CD14-positive monocyte (primary cell): ENCODE measurements around the gene TREM2. TPM values are rescaled to one million over a fixed set of nuclear protein-coding genes. Genes with fewer than 3 reads are reported as not detected.
A peak's percentile ranks its signal among the peaks of the same experiment; 100 is the strongest.

Experiments used
- DNase-seq, 3 donors: peaks; one replicate each; pipeline ENCODE4 v3.0.0-alpha.2; 2011 to 2022
- H2AFZ ChIP-seq: 2 replicates; pipeline ENCODE4 v1.6.0; 2012; ENCODE audit warnings: mild to moderate bottlenecking, low read depth, low read length, inconsistent platforms; ENCODE audit not compliant: insufficient read depth, poor library complexity, severe bottlenecking
- H3K27ac ChIP-seq, 2 donors: 1 replicate in 1 of 2; 2 replicates in 1 of 2; pipeline ENCODE4 v1.5.1; 2012 to 2013; ENCODE audit warnings: low read length in 2 of 2, control low read depth in 1 of 2, inconsistent platforms in 1 of 2, low read depth in 1 of 2, mild to moderate bottlenecking in 1 of 2
- H3K27me3 ChIP-seq, 2 donors: one replicate each; pipeline versions ENCODE4 v1.6.0 to v1.6.1; 2011 to 2013; ENCODE audit warnings: low read length in 2 of 2; ENCODE audit not compliant: control insufficient read depth in 2 of 2, insufficient read depth in 2 of 2
- H3K36me3 ChIP-seq, 2 donors: replicated peaks in 1 of 2; 1 replicate in 1 of 2; 2 replicates in 1 of 2; pipeline versions ENCODE4 v1.5.1 to v1.6.1; 2012 to 2013; ENCODE audit warnings: low read length in 2 of 2, control low read depth in 1 of 2, inconsistent platforms in 1 of 2, mild to moderate bottlenecking in 1 of 2; ENCODE audit not compliant: insufficient read depth in 2 of 2, control insufficient read depth in 1 of 2
- H3K4me1 ChIP-seq, 2 donors: 1 replicate in 1 of 2; 2 replicates in 1 of 2; pipeline versions ENCODE4 v1.5.1 to v1.6.1; 2012 to 2013; ENCODE audit warnings: low read length in 2 of 2, control low read depth in 1 of 2, inconsistent platforms in 1 of 2, mild to moderate bottlenecking in 1 of 2, moderate library complexity in 1 of 2; ENCODE audit not compliant: insufficient read depth in 2 of 2, control insufficient read depth in 1 of 2
- H3K4me2 ChIP-seq: replicated peaks from 2 replicates; pipeline ENCODE3; 2012; ENCODE audit warnings: low read length, moderate library complexity, mild to moderate bottlenecking; ENCODE audit not compliant: poor library complexity, severe bottlenecking; ENCODE audit errors: extremely low read depth
- H3K4me3 ChIP-seq, 3 experiments: fragments of 200-600 bp in 1 of 3; sonication (generic) in 1 of 3; replicated peaks in 1 of 3; 1 replicate in 2 of 3; 2 replicates in 1 of 3; pipeline ENCODE4 v1.5.1; 2011 to 2013; ENCODE audit warnings: low read length in 3 of 3, mild to moderate bottlenecking in 3 of 3, control low read depth in 2 of 3, low read depth in 2 of 3, inconsistent platforms in 1 of 3, moderate library complexity in 1 of 3
- H3K79me2 ChIP-seq: 2 replicates; pipeline ENCODE4 v1.6.0; 2012; ENCODE audit warnings: mild to moderate bottlenecking, control low read depth, inconsistent platforms, low read length, moderate library complexity; ENCODE audit not compliant: insufficient read depth
- H3K9ac ChIP-seq: 2 replicates; pipeline ENCODE4 v1.6.0; 2017; ENCODE audit warnings: low read length, mild to moderate bottlenecking; ENCODE audit not compliant: insufficient read depth, poor library complexity, severe bottlenecking
- H3K9me3 ChIP-seq, 2 donors: replicated peaks in 1 of 2; 1 replicate in 1 of 2; 2 replicates in 1 of 2; pipeline versions ENCODE4 v1.5.1 to v1.6.1; 2012 to 2013; ENCODE audit warnings: low read length in 2 of 2, control low read depth in 1 of 2; ENCODE audit not compliant: control insufficient read depth in 1 of 2, insufficient read depth in 1 of 2
- H4K20me1 ChIP-seq: 2 replicates; pipeline ENCODE4 v1.6.0; 2012; ENCODE audit warnings: mild to moderate bottlenecking, low read length, control low read depth, moderate library complexity; ENCODE audit not compliant: insufficient read depth
- H3K27ac Mint-ChIP-seq, 7 donors: one replicate each; pipeline ENCODE4 v1.8.0; 2020; ENCODE audit warnings: mild to moderate bottlenecking in 7 of 7, mixed read lengths in 7 of 7, moderate library complexity in 6 of 7, inconsistent platforms in 2 of 7
- H3K27me3 Mint-ChIP-seq, 3 donors: one replicate each; pipeline ENCODE4 v1.8.0; 2021 to 2022; ENCODE audit warnings: low read depth in 3 of 3, mild to moderate bottlenecking in 3 of 3, mixed read lengths in 3 of 3, moderate library complexity in 3 of 3, inconsistent platforms in 1 of 3
- H3K36me3 Mint-ChIP-seq, 2 donors: one replicate each; pipeline ENCODE4 v1.8.0; 2020; ENCODE audit warnings: mixed read lengths in 2 of 2, inconsistent platforms in 1 of 2, mild to moderate bottlenecking in 1 of 2
- H3K4me1 Mint-ChIP-seq: one replicate; pipeline ENCODE4 v1.8.0; 2020; ENCODE audit warnings: mild to moderate bottlenecking, mixed read lengths
- H3K4me3 Mint-ChIP-seq, 2 donors: one replicate each; pipeline ENCODE4 v1.8.0; 2020; ENCODE audit warnings: mild to moderate bottlenecking in 2 of 2, mixed read lengths in 2 of 2, moderate library complexity in 1 of 2
- H3K9me3 Mint-ChIP-seq, 7 donors: one replicate each; pipeline ENCODE4 v1.8.0; 2020 to 2022; ENCODE audit warnings: mixed read lengths in 7 of 7, mild to moderate bottlenecking in 6 of 7, moderate library complexity in 6 of 7, inconsistent platforms in 2 of 7
- CTCF ChIP-seq: fragments of 200-600 bp; IDR thresholded peaks from one replicate; pipeline ENCODE4 v1.8.0; 2022; ENCODE audit warnings: antibody characterized with exemption, mild to moderate bottlenecking
- WGBS: methylation state at CpG from one replicate; pipeline ENCODE4 v1.1.5; 2013; ENCODE audit warnings: missing lambda C conversion rate; ENCODE audit not compliant: insufficient coverage; 5-methylcytosine and 5-hydroxymethylcytosine counted together
- intact Hi-C, 2 donors: fragments of 100-400 bp; cut with micrococcal nuclease; formaldehyde crosslinking; loops; one replicate each; pipeline versions ENCODE4 v1.15.0 to v1.15.1; 2023
- polyA plus RNA-seq, 3 donors: library from polyadenylated mRNA; depleted of rRNA in 1 of 3; unstranded in 2 of 3; stranded (reverse) in 1 of 3; fragments of 300-500 nt in 2 of 3; fragments of >200 nt in 1 of 3; fragmentation: Illumina TruSeq in 2 of 3; gene quantifications; 1 replicate in 2 of 3; 2 replicates in 1 of 3; pipeline ENCODE4 v1.2.3, GENCODE V29; 2012 to 2021

The TREM2 gene
- polyA plus RNA-seq, 3 donors: 0.54 to 0.78 (median 0.56) TPM

GRCh38 chr6:41191569-41191968 lies 28.7 kb upstream of the TREM2 start:
- no peak overlapping the region for H3K4me3 ChIP-seq
- H3K9me3 ChIP-seq: peaks cover 14 to 15% of the 10 kb centered on the region in 2 donors
- DNase-seq: peak in 2 of 3 donors; percentile 44 to 55
- no peaks in the 10 kb centered on the region for H3K36me3 ChIP-seq
- no peak overlapping the region for H3K27ac ChIP-seq
- H3K27me3 ChIP-seq: no peaks in the 10 kb centered on the region
- no peak overlapping the region for H3K4me2 ChIP-seq
- peak; percentile 75 for TF ChIP-seq CTCF
- 32% methylated on average over 6 of the region's 6 CpGs for WGBS
- H3K9ac ChIP-seq: no peak overlapping the region
- peak overlapping the region; percentile 34 for H2AFZ ChIP-seq
- H3K4me3 Mint-ChIP-seq: no peak overlapping the region
- no peaks in the 10 kb centered on the region for H3K79me2 ChIP-seq
- peaks cover 11 to 17% (median 14%) of the 10 kb centered on the region in 7 donors for H3K9me3 Mint-ChIP-seq
- H4K20me1 ChIP-seq: no peaks in the 10 kb centered on the region
- H3K4me1 ChIP-seq: peaks cover 33% of the 10 kb centered on the region in 2 donors
- H3K4me1 Mint-ChIP-seq: peaks cover 37% of the 10 kb centered on the region
- peaks cover 0 to 5% (median 1%) of the 10 kb centered on the region in 3 donors for H3K27me3 Mint-ChIP-seq
- H3K27ac Mint-ChIP-seq: peak overlapping the region in 2 of 7 donors; percentile 15 to 79
- intact Hi-C loops: no loop called here
- H3K36me3 Mint-ChIP-seq: peaks cover 13 to 24% of the 10 kb centered on the region in 2 donors

- Histone ChIP-seq H4K20me1 (no peaks in the 10 kb centered on the region), H3K27ac (no peak overlapping the region), H3K27me3 (no peaks in the 10 kb centered on the region), H3K4me3 (no peak overlapping the region), H3K4me1 (peaks cover 40 to 41% of the 10 kb centered on the region in 2 donors), H2AFZ (no peak overlapping the region), H3K4me2 (no peak overlapping the region), H3K9me3 (peaks cover 14 to 15% of the 10 kb centered on the region in 2 donors), H3K36me3 (no peaks in the 10 kb centered on the region), H3K9ac (no peak overlapping the region), H3K79me2 (no peaks in the 10 kb centered on the region)
- Mint-ChIP-seq H3K27me3 (peaks cover under 1 to 3% (median 1%) of the 10 kb centered on the region in 3 donors), H3K9me3 (peaks cover 11 to 17% (median 14%) of the 10 kb centered on the region in 7 donors), H3K27ac (peak overlapping the region in 3 of 7 donors; percentile 22 to 79 (median 26)), H3K4me3 (no peak overlapping the region), H3K4me1 (peaks cover 45% of the 10 kb centered on the region), H3K36me3 (peaks cover 13 to 24% of the 10 kb centered on the region in 2 donors)
- WGBS: no CpG with 5 or more reads among the region's 3 CpGs
- DNase-seq: no peak
- TF ChIP-seq CTCF: no peak
- intact Hi-C loops: no loop called here
Observed at GRCh38 chr6:41190791-41191190, 27.9 kb upstream of the TREM2 start.
